Spleen (tissue), 7 donors: ENCODE data around the gene WNT7A.

Experiments
- CTCF ChIP-seq, 11 experiments: fragments of 200-600 bp in 7 of 11; fragments of 450-650 bp in 4 of 11; sonication (generic) in 4 of 11; IDR thresholded peaks in 8 of 11; conservative IDR thresholded peaks in 3 of 11; 1 replicate in 7 of 11; 2 replicates in 4 of 11; pipeline versions ENCODE4 v1.4.0 to v1.8.0; 2016 to 2021; ENCODE audit warnings: antibody characterized with exemption in 11 of 11, inconsistent platforms in 4 of 11, mild to moderate bottlenecking in 1 of 11
- POLR2A ChIP-seq, 3 donors: fragments of 450-650 bp; IDR thresholded peaks; one replicate each; pipeline ENCODE4 v1.5.1; 2017; ENCODE audit warnings: antibody characterized with exemption in 3 of 3, mild to moderate bottlenecking in 1 of 3
- POLR2AphosphoS5 ChIP-seq, 3 donors: sonication (generic); formaldehyde crosslinking; IDR thresholded peaks; one replicate each; pipeline ENCODE4 v1.5.1; 2017; ENCODE audit warnings: antibody characterized with exemption in 3 of 3
- donor health status: DM: no; HTN: no; CAD: no; lungs with moderate emphysema.
- donor health status: DM: no; HTN: no; CAD: no.
- donor health status: DM: no; HTN: no; CAD: no.

- TF ChIP-seq CTCF (IDR thresholded peaks at IDR 0.05 in 8 of 11, conservative IDR thresholded peaks at IDR 0.05 in 3 of 11) (no peak), POLR2A (IDR thresholded peaks at IDR 0.05) (no peak), POLR2AphosphoS5 (IDR thresholded peaks at IDR 0.05) (no peak)
Measured at GRCh38 chr3:13786811-13787210, 93.1 kb downstream of the WNT7A start.
